Measurements from ENCODE around the gene TEX52.
"Not testable (repeated sequence)": the region's sequence is repeated elsewhere in the genome, so short reads cannot be mapped to it uniquely, and the experiment has no call there.

The TEX52 gene

DNA sequence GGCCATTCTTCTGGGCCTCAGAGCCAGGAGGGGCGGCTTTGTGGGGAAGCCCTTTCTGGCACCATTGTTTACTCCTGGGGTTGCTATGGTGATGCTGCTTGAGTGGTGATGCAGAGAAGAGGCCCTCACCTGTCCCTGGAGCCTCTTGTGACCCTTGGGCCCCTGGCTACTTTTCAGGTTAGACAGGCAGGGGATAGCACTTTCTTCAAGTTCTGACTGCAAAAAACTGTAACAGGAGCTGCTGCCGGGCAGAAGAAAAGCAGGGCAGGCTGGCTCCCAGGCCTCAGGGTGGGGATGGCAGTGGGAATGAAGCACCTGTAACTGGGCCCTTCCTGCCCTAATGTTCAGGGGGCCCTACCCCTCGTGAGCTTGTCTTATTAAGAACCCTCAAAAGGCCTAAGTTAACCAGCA, at the start of gene TEX52:
Gene TEX52 (minus strand): TSS at position 19 of the 411 bp plus-strand sequence. CDS start 13 bp downstream, at position 6.
- no peak for DNase-seq (ENCODE audit: low spot score)

GRCh38 chr12:2904260-2904659, 47.4 kb upstream of the TEX52 start:
- no peak for DNase-seq (ENCODE audit: low spot score)

DNA sequence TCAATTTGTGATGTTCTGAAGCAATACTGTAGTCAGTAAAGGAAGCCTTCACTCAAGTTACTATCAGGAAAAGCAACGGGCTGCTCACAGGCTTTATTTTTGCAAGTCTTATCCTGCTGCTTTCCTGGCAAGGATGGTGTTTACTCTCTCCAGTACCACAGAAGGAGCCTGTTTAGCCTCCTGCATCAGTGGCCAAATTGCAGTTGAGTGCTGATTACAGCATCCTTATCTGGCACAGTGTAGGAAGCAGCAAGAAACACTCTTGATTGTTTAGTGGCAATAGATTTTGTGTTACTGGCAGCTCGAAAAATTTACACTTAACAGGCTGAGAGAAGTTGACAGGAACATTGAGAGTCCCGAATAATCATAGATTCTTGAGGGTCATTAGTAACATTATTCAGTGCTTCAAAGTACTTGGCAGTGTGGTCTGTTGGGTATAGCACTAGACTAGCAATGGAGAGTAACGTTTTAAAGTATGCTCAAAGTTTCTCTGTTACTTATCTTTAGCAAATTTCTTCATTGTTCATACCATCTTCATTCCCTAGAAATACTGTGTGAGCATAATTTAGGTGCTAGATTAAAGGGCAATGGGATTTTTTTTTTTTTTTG, 45.5 kb upstream of the TEX52 start:
- no peak for DNase-seq (ENCODE audit: low spot score)

- DNase-seq (ENCODE audit: low spot score) = no peak
Observed at GRCh38 chr12:2900642-2901041, 43.8 kb upstream of the TEX52 start.

- no peak for DNase-seq (ENCODE audit: low spot score)
Observed at GRCh38 chr12:2897418-2897817, 40.6 kb upstream of the TEX52 start.

GRCh38 chr12:2895511-2895910, 38.7 kb upstream of the TEX52 start:
- DNase-seq (ENCODE audit: low spot score) = no peak

GRCh38 chr12:2895051-2895451, 38.2 kb upstream of the TEX52 start:
- no peak for DNase-seq (ENCODE audit: low spot score)

DNA sequence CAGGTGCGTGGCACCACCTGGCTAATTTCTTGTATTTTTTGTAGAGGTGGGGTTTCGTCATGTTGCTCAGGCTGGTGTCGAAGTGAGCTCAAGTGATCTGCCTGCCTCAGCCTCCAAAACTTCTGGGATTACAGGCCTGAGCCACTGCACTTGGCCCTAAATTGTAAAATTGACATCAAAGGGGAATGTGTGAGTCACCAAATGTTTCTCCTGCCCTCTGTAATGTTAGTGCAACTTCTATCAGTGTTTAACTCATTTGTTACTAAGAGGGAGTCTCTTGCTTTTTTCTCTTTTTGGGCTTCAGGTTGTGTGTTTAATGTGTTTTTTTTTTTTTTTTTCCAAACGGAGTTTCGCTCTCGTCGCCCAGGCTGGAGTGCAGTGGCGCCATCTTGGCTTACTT, 36.2 kb upstream of the TEX52 start:
- peak; percentile 14 for DNase-seq (ENCODE audit: low spot score)

GRCh38 chr12:2892246-2892645, 35.4 kb upstream of the TEX52 start:
- no peak for DNase-seq (ENCODE audit: low spot score)

DNA sequence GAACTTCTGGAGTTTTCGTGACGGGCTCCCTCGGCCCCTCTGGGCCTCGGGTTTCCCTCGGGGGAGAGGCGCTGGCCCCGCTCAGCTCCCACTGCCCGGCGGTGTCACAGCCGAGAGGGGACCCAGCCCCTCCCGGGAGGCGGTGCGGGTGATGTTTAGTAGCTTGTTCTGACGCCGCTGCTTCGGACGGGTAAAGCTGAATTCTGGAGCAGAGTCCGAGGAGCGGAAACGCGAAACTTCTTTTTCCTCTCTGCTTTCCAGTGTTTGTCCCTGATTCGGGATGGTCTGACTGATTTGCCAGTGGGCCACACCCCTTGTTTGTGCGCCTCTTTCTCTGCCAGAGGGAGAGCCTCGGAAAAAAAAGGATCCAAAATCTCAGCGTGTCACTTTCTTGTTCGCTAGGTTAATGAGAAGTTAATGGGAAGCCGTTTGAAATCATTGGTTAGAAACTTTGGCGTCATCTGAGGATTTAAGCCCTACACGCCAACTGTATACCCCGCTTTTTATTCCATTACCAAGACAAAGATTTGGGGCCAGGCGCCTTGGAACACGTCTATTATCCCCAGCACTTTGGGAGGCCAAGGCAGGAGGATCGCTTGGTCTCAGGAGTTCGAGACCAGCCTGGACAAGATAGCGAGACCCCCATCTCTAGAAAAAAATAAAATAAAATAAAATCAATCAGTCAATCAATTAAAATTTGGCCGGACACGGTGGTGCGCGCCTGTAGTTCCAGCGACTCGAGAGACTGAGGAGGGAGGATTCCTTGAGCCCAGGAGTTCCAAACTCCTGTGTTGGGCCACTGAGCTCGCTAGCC, 34.6 kb upstream of the TEX52 start:
- DNase-seq (ENCODE audit: low spot score) = peak; percentile 39

DNA sequence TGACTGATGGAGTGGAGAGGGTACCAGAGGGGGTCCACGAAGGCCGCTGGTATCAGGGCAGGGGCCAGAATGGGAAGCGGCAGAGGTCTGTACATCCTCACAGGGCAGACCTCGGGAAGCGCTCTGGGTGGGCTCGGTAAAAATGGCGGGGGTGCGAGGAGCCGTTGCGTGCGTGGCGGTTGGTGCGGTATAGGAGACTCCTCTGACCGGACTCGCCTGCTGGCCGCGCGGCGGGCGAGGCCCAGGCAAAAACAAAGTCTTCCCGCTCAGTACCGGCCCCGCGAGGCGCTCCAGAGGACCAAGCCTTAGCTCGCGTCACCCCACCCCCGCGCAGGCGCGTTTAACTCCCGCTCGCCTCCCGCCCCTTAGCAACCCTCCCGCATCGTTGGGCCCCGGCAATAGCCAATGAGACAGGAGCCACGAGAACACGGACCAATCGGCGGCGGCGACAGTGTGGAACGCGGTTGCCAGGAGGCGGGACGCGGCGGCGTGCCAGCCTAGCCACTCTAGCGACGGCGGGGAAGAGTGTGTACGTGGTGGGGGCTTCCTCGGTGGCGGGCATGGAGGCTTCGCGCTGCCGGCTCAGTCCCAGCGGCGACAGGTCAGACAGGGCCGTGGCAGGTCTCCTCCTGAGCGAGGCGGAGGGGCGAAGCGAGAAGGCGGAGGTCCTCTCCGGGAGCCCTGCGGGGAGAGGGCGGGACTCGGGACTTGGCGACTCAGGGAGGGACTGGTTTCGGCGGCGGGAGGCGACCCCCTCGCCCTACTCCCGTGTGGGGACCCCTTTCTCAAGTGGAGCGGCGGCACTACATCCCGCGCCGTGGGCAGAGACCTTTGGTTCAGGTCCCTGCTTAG, 33.8 kb upstream of the TEX52 start, which contains the start of gene TULP3:
Gene TULP3 (plus strand): TSS at position 504 of the 852 bp plus-strand sequence. CDS start 57 bp downstream, at position 561.
- DNase-seq (ENCODE audit: low spot score) = peak; percentile 96

DNA sequence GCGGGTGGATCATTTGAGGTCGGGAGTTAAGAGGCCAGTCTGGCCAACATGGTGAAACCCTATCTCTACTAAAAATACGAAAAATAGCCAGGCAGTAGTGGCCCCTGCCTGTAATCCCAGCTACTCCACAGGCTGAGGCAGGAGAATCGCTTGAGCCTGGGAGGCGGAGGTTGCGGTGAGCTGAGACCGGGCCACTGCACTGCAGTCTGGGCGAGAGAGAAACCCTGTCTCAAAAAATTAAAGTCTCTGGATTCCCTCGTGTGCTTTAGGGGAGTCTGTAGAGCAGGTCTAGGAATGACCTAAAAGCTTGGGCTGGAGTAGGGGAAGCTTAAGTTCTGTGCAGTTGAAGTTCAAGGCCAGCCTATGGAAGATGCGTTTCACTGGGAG, 33.2 kb upstream of the TEX52 start:
- no peak for DNase-seq (ENCODE audit: low spot score)

DNA sequence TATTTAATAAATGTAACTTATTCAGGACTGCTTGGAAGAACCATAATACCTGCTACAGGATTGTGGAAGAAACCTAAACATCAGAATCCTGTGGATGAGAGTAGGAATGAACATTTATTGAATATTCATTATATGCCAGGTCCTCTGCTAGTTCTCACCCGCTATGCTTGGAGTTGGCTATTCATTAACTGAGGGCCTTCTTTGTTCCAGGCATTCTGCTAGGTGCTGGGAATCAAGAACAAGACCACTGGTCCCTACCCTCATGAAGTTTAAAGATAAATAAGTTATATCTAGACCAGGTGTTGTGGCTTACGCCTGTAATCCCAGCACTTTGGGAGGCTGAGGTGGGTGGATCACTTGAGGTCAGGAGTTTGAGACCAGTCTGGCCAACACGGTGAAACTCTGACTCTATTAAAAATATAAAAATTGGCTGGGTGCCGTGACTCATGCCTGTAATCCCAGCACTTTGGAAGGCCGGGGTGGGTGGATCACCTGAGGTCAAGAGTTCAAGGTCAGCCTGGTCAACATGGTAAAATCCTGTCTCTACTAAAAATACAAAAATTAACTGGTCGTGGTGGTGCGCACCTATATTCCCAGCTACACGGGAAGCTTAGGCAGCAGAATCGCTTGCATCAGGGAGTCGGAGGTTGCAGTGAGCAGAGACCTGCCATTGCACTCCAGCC, 30.1 kb upstream of the TEX52 start:
- DNase-seq (ENCODE audit: low spot score) = no peak

DNA sequence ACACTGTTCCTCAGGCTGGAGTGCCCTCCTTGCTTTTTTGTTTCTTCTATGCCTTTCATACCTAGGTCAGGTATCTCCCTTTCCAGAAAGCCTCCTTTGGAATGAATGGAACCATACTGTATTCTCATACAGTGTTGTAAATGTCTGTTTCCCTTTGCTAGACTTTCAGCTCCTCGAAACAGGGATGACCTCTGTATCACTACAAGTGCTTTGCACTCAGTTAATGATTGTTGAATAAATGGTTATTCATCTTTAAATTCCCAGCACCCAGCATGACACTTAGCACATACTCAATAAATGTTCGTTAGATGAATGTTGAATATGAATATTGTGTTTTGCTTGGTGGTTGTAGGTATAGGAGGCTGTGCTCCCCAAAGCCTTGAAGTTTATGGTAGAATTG, 28.0 kb upstream of the TEX52 start:
- no peak for DNase-seq (ENCODE audit: low spot score)

- no peak for DNase-seq (ENCODE audit: low spot score)
Observed at GRCh38 chr12:2879853-2880252, 23.0 kb upstream of the TEX52 start.

- DNase-seq (ENCODE audit: low spot score) = no peak
Observed at GRCh38 chr12:2877953-2878732, 21.3 kb upstream of the TEX52 start.

DNA sequence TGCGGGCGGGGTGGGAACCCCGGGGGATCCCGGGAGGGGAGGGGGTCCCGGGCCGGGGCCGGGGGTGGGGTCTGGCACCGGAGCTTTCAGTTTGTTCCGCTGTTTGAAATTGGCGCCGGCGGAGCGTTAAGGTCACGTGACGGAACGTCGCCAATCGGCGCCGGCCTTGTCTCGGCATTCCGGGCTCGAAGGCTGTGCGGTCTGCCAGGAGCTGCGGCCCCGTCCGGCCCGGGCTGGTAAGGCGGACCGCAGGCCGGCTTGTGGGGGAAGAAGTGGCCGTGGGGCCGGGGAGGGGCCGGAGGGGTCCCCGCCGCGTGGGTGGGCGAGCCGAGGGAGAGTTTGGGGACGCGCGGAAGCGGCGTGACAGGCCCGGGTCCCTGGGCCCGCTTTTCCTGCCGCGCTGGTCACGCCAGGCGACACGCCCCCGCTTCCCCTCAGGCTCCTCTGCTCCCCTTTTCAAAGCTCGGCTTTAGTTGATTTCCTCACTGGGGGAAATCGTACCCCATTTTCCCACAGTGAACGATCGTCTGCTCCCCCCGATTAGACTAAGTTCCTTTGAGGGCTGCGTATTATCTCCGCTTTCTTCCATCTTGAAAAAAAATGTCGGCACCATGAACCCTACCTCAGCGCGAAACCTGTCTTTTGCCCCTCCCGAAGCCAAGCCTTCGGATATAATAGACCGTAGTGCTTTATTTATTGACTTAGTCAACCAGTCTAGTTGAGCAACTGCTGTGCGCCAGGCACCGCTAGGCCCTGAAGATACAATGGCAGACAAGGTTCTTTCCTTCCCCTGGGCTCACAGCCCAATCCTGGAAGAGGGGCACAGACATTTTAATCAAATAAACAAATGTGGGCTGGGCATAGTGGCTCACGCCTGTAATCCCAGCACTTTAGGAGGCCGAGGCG, 20.5 kb upstream of the TEX52 start, which contains the start of the genes FOXM1 and RHNO1:
Gene FOXM1 (minus strand): TSS at position 128 of the 906 bp plus-strand sequence. CDS start 2,696 bp downstream, outside the sequence.
Gene RHNO1 (plus strand): TSS at position 177 of the 906 bp plus-strand sequence. CDS start 8,144 bp downstream, outside the sequence.
- DNase-seq (ENCODE audit: low spot score) = peak; percentile 86

- no peak for DNase-seq (ENCODE audit: low spot score)
Observed at GRCh38 chr12:2876431-2877046, 19.7 kb upstream of the TEX52 start.

DNA sequence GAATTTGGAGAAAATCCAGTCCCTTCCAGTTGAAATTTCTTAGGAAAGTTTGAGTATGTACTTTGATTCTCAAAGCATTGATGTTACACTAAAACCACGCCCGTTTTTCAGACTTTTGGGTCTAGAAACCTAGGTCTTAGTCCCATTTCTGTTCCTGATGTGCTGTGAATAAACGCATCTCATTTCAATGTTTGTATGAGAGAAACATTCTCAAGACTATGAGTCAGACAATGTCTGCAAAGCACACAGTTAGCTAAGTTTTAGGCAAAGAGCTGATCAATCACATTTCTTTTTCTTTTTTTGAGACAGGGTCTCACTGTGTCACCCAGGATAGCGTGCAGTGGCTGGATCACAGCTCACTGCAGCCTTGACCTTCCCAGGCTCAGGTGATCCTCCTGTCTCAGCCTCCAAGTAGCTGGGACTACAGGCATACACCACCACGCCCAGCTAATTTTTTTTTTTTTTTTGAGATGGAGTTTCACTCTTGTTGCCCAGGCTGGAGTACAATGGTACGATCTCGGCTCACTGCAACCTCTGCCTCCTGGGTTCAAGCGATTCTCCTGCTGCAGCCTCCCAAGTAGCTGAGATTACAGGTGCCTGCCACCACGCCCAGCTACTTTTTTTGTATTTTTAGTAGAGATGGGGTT, 12.3 kb upstream of the TEX52 start:
- DNase-seq (ENCODE audit: low spot score) = not testable (repeated sequence)
